ENCODE data around the gene FLNB. TPM values are rescaled to one million over a fixed set of nuclear protein-coding genes. Genes with fewer than 3 reads are reported as not detected.

The FLNB gene
- total RNA-seq, 1 donor from 2014 or later = 521 TPM

DNA sequence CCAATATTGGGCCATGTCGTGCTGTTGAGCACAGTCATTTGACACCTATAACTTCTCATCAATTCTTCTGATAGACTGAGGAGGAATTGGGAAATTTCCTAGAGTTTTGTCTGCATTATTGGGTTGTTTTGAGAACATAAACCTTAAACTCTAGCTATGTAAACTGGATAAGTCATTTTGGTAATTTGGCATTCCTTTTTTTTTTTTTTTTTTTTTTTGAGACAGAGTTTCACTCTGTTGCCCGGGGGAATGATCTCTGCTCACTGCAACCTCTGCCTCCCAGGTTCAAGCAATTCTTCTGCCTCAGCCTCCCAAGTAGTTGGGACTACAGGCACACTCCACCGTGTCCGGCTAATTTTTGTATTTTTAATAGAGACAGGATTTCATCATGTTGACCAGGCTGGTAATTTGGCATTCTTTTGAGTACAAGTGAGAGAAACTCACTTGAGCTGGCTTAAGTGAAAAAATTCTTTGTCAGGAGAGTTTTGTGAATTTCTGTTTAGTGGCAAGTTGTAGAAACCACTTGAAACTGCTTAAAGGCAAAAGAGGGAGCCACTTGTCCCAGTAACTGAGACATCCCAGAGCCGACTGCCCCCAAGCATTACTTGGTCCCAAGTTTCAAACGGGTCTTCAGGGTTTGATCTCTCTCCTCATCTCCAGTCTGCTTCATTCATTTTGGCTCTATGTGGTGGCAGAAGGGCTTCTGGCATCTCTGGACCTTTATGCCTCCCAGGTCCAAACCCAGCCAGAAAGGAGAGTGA, 34.9 kb downstream of the FLNB start:
- Mint-ChIP-seq H3K27ac (ENCODE audit: unreplicated experiment) (peak overlapping the region; percentile 97), H3K4me1 (ENCODE audit: low read depth, unreplicated experiment) (peaks cover 81% of the 10 kb centered on the region), H3K27me3 (ENCODE audit: low read depth, unreplicated experiment) (no peaks in the 10 kb centered on the region), H3K9me3 (ENCODE audit: unreplicated experiment) (no peaks in the 10 kb centered on the region), H3K36me3 (ENCODE audit: low read depth, unreplicated experiment) (peaks cover 2% of the 10 kb centered on the region), H3K4me3 (ENCODE audit: unreplicated experiment) (peak overlapping the region; percentile 61)
- H3K9ac ChIP-seq (ENCODE audit: low read length) = peak overlapping the region; percentile 6
- peaks cover 76% of the 10 kb centered on the region for H3K4me1 ChIP-seq (ENCODE audit: insufficient read depth, low read length)
- FAIRE-seq = no peak
- H3K4me2 ChIP-seq (ENCODE audit: low read length) = peak overlapping the region; percentile 69
- H2AFZ ChIP-seq (ENCODE audit: low read depth, low read length) = no peak overlapping the region
- no peaks in the 10 kb centered on the region for H3K27me3 ChIP-seq (ENCODE audit: insufficient read depth, low read length)
- no peak for DNase-seq (ENCODE audit: low read depth)
- H3K9me3 ChIP-seq (ENCODE audit: insufficient read depth, low read depth, low read length) = no peaks in the 10 kb centered on the region
- H3K27ac ChIP-seq (ENCODE audit: low read depth, low read length) = no peak overlapping the region
- no peak overlapping the region for H3K4me3 ChIP-seq (ENCODE audit: insufficient read depth, low read depth, low read length)
- peaks cover 59% of the 10 kb centered on the region for H4K20me1 ChIP-seq (ENCODE audit: insufficient read depth, low read length)
- peaks cover 94% of the 10 kb centered on the region for H3K79me2 ChIP-seq (ENCODE audit: insufficient read depth, low read length)
- TF ChIP-seq, protein P1, sequence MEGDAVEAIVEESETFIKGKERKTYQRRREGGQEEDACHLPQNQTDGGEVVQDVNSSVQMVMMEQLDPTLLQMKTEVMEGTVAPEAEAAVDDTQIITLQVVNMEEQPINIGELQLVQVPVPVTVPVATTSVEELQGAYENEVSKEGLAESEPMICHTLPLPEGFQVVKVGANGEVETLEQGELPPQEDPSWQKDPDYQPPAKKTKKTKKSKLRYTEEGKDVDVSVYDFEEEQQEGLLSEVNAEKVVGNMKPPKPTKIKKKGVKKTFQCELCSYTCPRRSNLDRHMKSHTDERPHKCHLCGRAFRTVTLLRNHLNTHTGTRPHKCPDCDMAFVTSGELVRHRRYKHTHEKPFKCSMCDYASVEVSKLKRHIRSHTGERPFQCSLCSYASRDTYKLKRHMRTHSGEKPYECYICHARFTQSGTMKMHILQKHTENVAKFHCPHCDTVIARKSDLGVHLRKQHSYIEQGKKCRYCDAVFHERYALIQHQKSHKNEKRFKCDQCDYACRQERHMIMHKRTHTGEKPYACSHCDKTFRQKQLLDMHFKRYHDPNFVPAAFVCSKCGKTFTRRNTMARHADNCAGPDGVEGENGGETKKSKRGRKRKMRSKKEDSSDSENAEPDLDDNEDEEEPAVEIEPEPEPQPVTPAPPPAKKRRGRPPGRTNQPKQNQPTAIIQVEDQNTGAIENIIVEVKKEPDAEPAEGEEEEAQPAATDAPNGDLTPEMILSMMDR (IDR thresholded peaks at IDR 0.05; ENCODE audit: insufficient read depth, low read depth, low read length) = no peak
- TF ChIP-seq EZH2 (IDR thresholded peaks at IDR 0.05; ENCODE audit: insufficient read depth, low read length) = no peak
- H3K36me3 ChIP-seq (ENCODE audit: insufficient read depth, low read length) = no peaks in the 10 kb centered on the region

DNA sequence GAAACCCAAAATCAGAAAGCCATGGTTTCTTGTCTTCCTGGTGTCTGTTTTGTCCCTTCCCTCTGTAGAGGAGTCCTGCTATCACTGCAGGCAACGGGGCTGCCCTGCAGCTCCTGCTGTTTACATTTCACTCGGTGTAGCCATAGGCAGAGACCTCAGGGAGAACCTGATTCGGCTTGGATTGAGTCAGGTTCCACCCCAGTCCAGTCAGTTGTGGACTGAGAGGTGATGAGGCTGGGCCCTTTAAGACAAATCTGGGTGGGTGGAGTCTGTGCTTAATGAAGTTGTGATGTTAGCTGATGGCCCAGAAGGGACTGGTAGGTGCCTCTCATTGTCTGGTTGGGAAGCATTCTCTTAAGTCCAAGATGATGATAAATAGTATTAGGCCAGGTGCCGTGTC, 35.7 kb downstream of the FLNB start:
- H3K4me1 Mint-ChIP-seq (ENCODE audit: low read depth, unreplicated experiment) = peaks cover 84% of the 10 kb centered on the region
- Histone ChIP-seq H3K4me2 (ENCODE audit: low read length) (peak overlapping the region; percentile 21), H3K79me2 (ENCODE audit: insufficient read depth, low read length) (peaks cover 94% of the 10 kb centered on the region), H3K4me3 (ENCODE audit: insufficient read depth, low read depth, low read length) (no peak overlapping the region), H3K36me3 (ENCODE audit: insufficient read depth, low read length) (no peaks in the 10 kb centered on the region), H3K4me1 (ENCODE audit: insufficient read depth, low read length) (peaks cover 80% of the 10 kb centered on the region), H3K27me3 (ENCODE audit: insufficient read depth, low read length) (no peaks in the 10 kb centered on the region), H3K27ac (ENCODE audit: low read depth, low read length) (no peak overlapping the region), H3K9me3 (ENCODE audit: insufficient read depth, low read depth, low read length) (no peaks in the 10 kb centered on the region), H4K20me1 (ENCODE audit: insufficient read depth, low read length) (peaks cover 51% of the 10 kb centered on the region), H3K9ac (ENCODE audit: low read length) (no peak overlapping the region), H2AFZ (ENCODE audit: low read depth, low read length) (no peak overlapping the region)
- no peaks in the 10 kb centered on the region for H3K9me3 Mint-ChIP-seq (ENCODE audit: unreplicated experiment)
- no peak overlapping the region for H3K4me3 Mint-ChIP-seq (ENCODE audit: unreplicated experiment)
- no peak for DNase-seq (ENCODE audit: low read depth)
- H3K27me3 Mint-ChIP-seq (ENCODE audit: low read depth, unreplicated experiment) = no peaks in the 10 kb centered on the region
- peak overlapping the region; percentile 97 for H3K27ac Mint-ChIP-seq (ENCODE audit: unreplicated experiment)
- TF ChIP-seq, protein P1 (IDR thresholded peaks at IDR 0.05; ENCODE audit: insufficient read depth, low read depth, low read length) = no peak
- TF ChIP-seq EZH2 (IDR thresholded peaks at IDR 0.05; ENCODE audit: insufficient read depth, low read length) = no peak
- H3K36me3 Mint-ChIP-seq (ENCODE audit: low read depth, unreplicated experiment) = peaks cover 2% of the 10 kb centered on the region
- FAIRE-seq = no peak
